ENCODE measurements around the gene LENG9. TPM values are rescaled to one million over a fixed set of nuclear protein-coding genes. Genes with fewer than 3 reads are reported as not detected.

LENG9 gene
- total RNA-seq, 4 donors from 2014 or later: 4.5 to 9.2 (median 6.5) TPM

GRCh38 chr19:54412877-54413276 is 50.7 kb downstream of the LENG9 start:
- TF ChIP-seq, protein P1, sequence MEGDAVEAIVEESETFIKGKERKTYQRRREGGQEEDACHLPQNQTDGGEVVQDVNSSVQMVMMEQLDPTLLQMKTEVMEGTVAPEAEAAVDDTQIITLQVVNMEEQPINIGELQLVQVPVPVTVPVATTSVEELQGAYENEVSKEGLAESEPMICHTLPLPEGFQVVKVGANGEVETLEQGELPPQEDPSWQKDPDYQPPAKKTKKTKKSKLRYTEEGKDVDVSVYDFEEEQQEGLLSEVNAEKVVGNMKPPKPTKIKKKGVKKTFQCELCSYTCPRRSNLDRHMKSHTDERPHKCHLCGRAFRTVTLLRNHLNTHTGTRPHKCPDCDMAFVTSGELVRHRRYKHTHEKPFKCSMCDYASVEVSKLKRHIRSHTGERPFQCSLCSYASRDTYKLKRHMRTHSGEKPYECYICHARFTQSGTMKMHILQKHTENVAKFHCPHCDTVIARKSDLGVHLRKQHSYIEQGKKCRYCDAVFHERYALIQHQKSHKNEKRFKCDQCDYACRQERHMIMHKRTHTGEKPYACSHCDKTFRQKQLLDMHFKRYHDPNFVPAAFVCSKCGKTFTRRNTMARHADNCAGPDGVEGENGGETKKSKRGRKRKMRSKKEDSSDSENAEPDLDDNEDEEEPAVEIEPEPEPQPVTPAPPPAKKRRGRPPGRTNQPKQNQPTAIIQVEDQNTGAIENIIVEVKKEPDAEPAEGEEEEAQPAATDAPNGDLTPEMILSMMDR (IDR thresholded peaks at IDR 0.05): no peak
- TF ChIP-seq POLR2A (IDR thresholded peaks at IDR 0.05): no peak
- WGBS, 2 donors: 77 to 84% methylated on average over 4 of the region's 4 CpGs
- H3K4me3 ChIP-seq (ENCODE audit: low read depth, poor library complexity, severe bottlenecking): no peak overlapping the region
- intact Hi-C loops (cut with DNase I; ENCODE audit: low total_unique reads): no loop called here
- DNase-seq (ENCODE audit: low spot score in 2 of 2): no peak

Other genes with a start within 250 kb of the LENG9 start
- gene LILRB3, start 240.8 kb downstream of the LENG9 start, total RNA-seq: 1 to 10 TPM in 2 of 4 donors, under 1 TPM in 2; 0.65 to 7.7 (median 3.5) TPM
- 1 to 10 TPM in 2 of 4 donors, under 1 TPM in 1, not detected in 1; 0.98 to 1.6 (median 1.5) TPM for gene LILRA6, start 221.0 kb downstream of the LENG9 start, total RNA-seq
- gene LILRB5, start 206.5 kb downstream of the LENG9 start, total RNA-seq: 1 to 10 TPM; 2.5 to 4.9 (median 4.1) TPM
- gene LILRB2, start 182.7 kb downstream of the LENG9 start, total RNA-seq: 1 to 10 TPM in 2 of 4 donors, under 1 TPM in 2; 0.78 to 1.6 (median 1.1) TPM
- 1 to 10 TPM in 1 of 4 donors, under 1 TPM in 1, not detected in 2; 0.59 to 2.4 TPM for gene LILRA5, start 150.6 kb downstream of the LENG9 start, total RNA-seq
- 1 to 10 TPM in 1 of 4 donors, under 1 TPM in 1, not detected in 2; 0.84 to 6.2 TPM for gene LILRA4, start 124.6 kb downstream of the LENG9 start, total RNA-seq
- 1 to 10 TPM in 2 of 4 donors, under 1 TPM in 2; 0.19 to 4.2 (median 2.0) TPM for gene LAIR1, start 98.8 kb downstream of the LENG9 start, total RNA-seq
- gene TTYH1, start 48.3 kb downstream of the LENG9 start, total RNA-seq: 10 to 100 TPM in 2 of 4 donors, 1 to 10 TPM in 1, under 1 TPM in 1; 0.63 to 17.8 (median 10.8) TPM
- 100 to 1,000 TPM in 1 of 4 donors, 10 to 100 TPM in 3; 57.9 to 195 (median 64.1) TPM for gene LENG8, start 14.6 kb downstream of the LENG9 start, total RNA-seq
- 10 to 100 TPM in 2 of 4 donors, 1 to 10 TPM in 2; 5.5 to 21.8 (median 9.6) TPM for gene CDC42EP5, start 9.5 kb upstream of the LENG9 start, total RNA-seq
- gene LAIR2, start 39.1 kb upstream of the LENG9 start, total RNA-seq: not detected
- gene LILRA2, start 110.0 kb upstream of the LENG9 start, total RNA-seq: 1 to 10 TPM in 1 of 4 donors, under 1 TPM in 2, not detected in 1; 0.17 to 1.8 (median 0.93) TPM
- gene LILRA1, start 129.9 kb upstream of the LENG9 start, total RNA-seq: under 1 TPM in 1 of 4 donors, not detected in 3; 0.23 TPM
- under 1 TPM; 0.10 to 0.69 (median 0.50) TPM for gene LILRB1, start 166.7 kb upstream of the LENG9 start, total RNA-seq
- gene LILRB4, start 199.2 kb upstream of the LENG9 start, total RNA-seq: 1 to 10 TPM in 1 of 4 donors, under 1 TPM in 3; 0.15 to 1.6 (median 0.78) TPM

All from lower leg skin (tissue), 4 donors.